Tibial nerve (tissue), 4 donors: ENCODE data around the gene PDXDC1.
"Not testable (repeated sequence)": the region's sequence is repeated elsewhere in the genome, so short reads cannot be mapped to it uniquely, and the experiment has no call there.

Source experiments
- EP300 ChIP-seq, 2 donors: sonication (generic); formaldehyde crosslinking; IDR thresholded peaks; one replicate each; pipeline ENCODE4 v1.6.1; 2017; ENCODE audit warnings: antibody characterized with exemption in 2 of 2, mild to moderate bottlenecking in 1 of 2
- POLR2A ChIP-seq, 2 donors: fragments of 450-650 bp; IDR thresholded peaks; one replicate each; pipeline ENCODE4 v1.6.1; 2017; ENCODE audit warnings: antibody characterized with exemption in 2 of 2, mild to moderate bottlenecking in 2 of 2, moderate library complexity in 2 of 2
- TF ChIP-seq, protein P1 (sequence below), 5 experiments: fragments of 200-600 bp in 3 of 5; fragments of 450-650 bp in 2 of 5; sonication (generic) in 3 of 5; IDR thresholded peaks; one replicate each; pipeline ENCODE4 v1.5.1; 2016 to 2019; ENCODE audit warnings: antibody characterized with exemption in 5 of 5, mild to moderate bottlenecking in 3 of 5, moderate library complexity in 2 of 5

DNA sequence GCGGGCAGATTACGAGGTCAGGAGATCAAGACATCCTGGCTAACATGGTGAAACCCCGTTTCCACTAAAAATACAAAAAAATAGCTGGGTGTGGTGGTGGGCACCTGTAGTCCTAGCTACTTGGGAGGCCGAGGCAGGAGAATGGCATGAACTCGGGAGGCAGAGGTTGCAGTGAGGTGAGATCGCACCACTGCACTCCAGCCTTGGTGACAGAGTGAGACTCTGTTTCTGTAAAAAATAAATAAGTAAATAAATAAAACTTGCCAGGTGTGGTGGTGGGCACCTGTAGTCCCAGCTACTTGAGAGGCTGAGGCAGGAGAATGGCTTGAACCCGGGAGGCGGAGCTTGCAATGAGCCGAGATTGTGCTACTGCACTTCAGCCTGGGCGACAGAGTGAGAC, 38.1 kb downstream of the PDXDC1 start:
- TF ChIP-seq, protein P1, sequence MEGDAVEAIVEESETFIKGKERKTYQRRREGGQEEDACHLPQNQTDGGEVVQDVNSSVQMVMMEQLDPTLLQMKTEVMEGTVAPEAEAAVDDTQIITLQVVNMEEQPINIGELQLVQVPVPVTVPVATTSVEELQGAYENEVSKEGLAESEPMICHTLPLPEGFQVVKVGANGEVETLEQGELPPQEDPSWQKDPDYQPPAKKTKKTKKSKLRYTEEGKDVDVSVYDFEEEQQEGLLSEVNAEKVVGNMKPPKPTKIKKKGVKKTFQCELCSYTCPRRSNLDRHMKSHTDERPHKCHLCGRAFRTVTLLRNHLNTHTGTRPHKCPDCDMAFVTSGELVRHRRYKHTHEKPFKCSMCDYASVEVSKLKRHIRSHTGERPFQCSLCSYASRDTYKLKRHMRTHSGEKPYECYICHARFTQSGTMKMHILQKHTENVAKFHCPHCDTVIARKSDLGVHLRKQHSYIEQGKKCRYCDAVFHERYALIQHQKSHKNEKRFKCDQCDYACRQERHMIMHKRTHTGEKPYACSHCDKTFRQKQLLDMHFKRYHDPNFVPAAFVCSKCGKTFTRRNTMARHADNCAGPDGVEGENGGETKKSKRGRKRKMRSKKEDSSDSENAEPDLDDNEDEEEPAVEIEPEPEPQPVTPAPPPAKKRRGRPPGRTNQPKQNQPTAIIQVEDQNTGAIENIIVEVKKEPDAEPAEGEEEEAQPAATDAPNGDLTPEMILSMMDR (IDR thresholded peaks at IDR 0.05), result not testable (repeated sequence)
- not testable (repeated sequence) for TF ChIP-seq POLR2A, EP300 (IDR thresholded peaks at IDR 0.05)
